GM21526 (cell line): Measurements from ENCODE around the gene OLA1.

ENCODE experiments used
- ATAC-seq: cut with Tn5 transposase; IDR thresholded peaks from one replicate; pipeline ENCODE4 v1.9.1; 2021; ENCODE audit warnings: moderate library complexity; ENCODE audit not compliant: unreplicated experiment, low FRiP score

OLA1 gene

GRCh38 chr2:174125090-174125489, 123.2 kb downstream of the OLA1 start:
- ATAC-seq, result no peak

DNA sequence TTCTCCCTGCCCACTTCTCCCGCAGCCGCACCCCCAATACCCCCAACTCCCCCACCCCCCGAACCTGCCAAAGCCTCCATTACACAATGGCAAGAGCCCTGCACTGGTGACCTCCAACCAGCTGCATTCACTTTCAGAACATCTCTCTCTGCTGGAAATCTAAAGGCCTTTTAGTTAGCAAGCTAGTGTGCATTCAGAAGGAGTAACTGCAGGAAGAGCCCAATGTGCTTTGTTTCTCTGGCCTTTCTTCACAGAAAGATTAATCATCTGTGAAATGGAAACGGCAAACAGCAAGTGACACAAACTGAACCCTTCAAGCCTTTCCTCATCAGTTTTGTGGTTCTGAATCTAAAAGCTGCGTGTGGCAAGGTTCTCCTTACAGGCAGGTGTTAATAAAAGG, 124.2 kb downstream of the OLA1 start:
- ATAC-seq, result no peak

DNA sequence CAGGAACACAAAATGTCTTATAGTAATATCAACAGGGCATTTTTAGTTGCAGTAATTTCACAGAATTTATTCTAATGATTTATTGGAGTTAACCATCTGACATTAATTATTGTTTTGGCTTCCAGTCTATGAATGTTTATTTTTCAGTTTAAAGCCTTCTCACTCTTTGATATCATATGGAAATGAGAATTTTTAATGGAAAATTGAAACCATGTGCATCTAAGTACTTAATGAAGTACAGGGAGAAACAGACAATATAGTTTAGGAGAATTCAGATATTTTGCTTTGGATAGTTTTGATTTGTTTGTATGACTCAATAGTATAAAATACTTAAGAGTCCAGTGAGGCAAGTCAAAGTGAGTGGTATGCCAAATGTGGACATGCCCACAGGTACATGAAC, 126.1 kb downstream of the OLA1 start:
- ATAC-seq, result no peak

- no peak for ATAC-seq
Observed at GRCh38 chr2:174121612-174122011, 126.7 kb downstream of the OLA1 start.

- ATAC-seq, result no peak
Observed at GRCh38 chr2:174121175-174121574, 127.2 kb downstream of the OLA1 start.

DNA sequence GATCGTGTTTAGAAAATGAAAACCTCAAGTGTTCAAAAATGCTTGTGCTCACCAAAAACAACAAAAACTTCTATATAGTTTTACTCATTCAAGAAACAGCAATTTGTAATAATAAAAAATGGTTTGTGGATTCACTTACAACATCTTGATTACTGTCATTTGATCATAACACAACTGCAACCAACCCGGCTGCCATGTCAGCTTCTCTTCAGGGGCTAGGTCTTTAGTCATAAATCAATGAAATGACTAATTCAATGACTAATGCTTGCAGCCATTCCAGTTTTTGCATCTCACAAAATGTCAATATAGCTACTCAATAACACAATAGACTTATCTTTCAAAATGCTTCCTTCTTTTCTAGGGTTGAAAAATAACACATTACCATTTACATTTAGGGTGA, 128.0 kb downstream of the OLA1 start:
- no peak for ATAC-seq

DNA sequence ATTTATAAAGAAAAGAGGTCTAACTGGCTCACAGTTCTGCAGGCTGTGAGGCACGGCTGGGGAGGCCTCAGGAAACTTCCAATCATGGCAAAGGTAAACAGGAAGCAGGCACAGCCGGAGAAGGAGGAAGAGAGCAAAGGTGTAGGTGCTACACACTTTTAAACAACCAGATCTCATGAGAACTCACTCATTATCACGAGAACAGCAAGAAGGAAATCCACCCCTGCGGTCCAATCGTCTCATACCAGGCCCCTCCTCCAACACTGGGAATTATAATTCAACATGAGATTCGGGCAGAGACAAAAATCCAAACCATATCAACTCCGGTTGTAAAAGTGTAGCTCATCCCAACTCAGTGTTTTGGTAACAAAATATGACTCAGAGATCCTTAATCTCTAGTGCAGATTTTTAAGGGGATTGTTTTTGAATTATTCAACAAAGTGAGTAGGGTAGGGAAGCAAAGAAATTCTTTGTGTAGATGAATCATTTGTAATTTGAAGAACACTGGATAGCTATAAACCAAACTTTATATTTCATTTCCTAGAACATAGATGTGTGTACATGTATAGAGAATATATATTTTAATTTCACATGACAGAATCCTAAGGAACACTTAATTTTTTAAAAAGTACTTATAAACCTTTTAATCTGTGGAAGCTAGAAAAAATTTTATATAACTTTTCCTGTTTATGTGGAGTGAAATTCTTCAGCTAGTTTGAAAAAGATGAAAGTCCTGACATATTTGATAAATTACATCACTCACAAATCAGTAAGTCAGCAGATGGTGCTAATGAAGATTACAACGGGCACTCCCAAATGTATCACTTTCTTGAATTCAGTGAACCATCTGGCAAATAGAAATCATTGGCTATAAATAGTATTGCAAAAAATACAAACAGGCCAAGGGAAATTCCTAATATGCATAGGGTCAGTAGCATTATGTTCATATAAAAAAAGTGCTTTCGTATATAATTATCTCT, 130.1 kb downstream of the OLA1 start:
- no peak for ATAC-seq

GRCh38 chr2:174112073-174112472, 136.3 kb downstream of the OLA1 start:
- ATAC-seq, result no peak

GRCh38 chr2:174108579-174108978, 139.8 kb downstream of the OLA1 start:
- no peak for ATAC-seq

- no peak for ATAC-seq
Observed at GRCh38 chr2:174106736-174107135, 141.6 kb downstream of the OLA1 start.

DNA sequence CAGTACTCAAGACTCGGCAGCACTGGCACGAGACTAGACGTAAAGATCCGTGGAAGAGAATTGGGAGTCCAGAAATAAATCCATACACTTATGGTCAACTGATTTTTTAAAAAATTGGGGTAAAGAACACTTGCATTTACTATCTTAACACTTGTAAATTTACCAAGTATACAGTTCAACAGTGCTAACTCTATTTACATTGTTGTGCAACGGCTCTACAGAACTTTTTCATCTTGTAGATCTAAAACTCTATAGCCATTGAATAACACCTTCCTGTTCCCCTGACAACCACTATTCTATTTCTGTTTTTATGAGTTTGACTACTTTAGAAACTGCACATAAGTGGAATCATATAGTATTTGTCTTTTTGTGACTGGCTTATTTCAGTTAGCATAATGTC, 153.8 kb downstream of the OLA1 start:
- ATAC-seq, result no peak

- no peak for ATAC-seq
Observed at GRCh38 chr2:174090476-174090875, 157.9 kb downstream of the OLA1 start.

DNA sequence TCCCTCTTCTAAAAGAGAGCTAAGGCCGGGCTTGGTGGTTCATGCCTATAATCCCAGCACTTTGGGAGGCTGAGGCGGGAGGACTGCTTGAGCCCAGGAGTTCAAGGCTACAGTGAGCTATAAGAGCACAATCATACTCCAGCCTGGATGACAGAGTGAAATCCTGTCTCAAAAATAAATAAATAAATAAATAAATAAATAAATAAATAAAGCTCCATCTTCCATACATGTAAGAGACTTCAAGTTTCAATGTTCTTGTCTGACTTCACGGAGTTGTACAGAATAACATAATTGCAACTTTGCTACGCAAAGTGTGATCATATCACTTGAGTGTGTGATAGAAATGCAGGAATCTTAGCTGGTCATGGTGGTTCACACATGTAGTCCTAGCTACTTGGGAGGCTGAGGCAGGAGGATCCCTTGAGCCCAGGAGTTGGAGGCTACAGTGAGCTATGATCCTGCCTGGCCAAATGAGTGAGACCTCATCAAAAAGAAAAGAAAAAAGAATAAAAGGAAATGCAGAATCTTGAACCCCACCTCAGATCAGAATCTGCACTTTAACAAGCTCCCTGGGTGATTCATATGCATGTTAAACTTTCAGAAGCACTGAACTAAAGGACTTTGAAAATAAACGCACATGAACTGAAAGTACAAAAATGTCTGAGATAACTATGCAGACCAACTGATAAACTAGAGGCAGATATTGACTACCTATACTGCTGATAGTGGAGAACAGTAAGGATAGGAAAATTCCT, 159.4 kb downstream of the OLA1 start:
- ATAC-seq, result no peak

- no peak for ATAC-seq
Observed at GRCh38 chr2:174086708-174087107, 161.6 kb downstream of the OLA1 start.

GRCh38 chr2:174085781-174086180, 162.6 kb downstream of the OLA1 start:
- ATAC-seq, result no peak

DNA sequence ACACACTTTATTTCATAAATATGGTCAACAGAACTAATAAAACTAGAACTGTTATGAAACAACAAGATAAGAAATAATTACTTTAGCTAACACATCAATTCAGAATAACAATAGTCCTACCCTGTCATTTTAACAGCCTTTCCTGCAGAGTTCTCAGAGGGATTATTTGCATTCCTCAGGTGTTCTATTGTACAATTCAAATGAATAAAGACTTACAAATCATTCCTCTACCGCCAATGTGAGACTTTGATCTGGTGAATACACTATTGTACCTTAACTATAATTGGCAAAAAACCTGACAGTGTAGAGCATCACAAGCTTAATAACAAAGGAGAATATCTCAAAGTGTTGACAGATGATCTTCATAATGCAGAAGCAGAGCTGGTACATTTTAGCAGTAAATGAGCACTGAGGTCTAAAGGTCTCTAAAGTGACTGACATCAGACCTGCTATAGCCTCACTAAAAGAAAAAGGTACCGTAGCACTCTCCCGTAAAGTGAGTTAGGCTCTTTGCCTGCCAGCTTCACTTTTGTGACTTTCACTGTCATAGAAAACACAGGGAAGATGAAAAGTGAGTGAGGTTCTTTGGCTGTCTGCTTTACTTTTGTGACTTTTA, 164.4 kb downstream of the OLA1 start:
- no peak for ATAC-seq

DNA sequence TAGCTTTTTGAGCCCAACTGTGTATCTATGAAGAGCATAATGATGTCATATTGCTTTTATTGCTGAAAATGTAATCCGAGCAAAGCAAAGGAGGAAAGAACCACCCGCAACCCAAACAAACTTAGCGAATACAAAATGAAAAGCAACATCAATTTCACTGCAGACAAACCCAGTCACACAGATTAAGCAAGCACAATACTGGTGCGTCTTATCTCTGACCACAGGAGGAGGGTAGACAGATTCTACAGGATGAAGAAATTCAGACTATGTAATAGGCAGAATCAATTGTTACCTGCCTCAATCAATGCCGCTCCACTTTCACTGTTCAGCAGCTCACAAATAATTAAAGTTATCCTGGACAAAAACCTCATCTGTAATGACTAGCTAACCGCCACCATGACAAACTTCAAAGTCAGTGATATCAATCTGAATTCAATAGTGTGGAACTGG, 167.6 kb downstream of the OLA1 start:
- no peak for ATAC-seq

DNA sequence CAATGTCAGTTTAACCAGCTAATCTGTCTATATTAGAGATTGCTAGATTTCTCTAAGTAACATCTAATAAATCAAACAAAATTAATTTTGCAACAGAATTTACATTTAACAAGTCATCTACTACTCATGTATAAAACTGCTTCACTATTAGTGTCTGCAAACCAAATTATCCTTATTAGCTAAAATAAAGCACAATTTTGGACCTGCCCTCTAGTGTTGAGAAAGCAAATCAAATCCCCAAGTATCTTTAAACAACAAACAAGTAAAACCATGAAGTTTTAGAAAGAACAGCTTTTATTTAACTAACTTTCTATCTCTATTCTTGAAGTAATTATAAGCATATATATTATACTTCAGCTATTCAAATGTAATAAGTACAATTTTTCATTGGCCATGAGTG, 170.1 kb downstream of the OLA1 start:
- no peak for ATAC-seq

DNA sequence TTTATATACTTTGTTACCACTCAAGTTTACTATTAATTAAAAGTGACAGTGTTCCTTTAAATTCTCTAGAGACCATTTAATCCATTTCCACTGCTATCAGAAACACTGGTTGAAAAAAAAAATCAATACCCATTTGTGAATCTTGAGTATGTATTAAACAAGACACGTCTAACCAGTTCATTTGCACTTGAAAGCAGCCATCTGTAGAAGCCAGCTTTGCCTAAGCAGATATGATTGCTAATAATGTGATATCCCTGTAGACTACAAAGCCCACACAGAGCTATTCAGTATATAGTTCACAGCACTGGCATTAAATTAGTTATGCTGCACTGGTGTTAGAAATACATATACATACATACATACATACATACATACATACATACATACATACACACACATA, 171.4 kb downstream of the OLA1 start:
- no peak for ATAC-seq

DNA sequence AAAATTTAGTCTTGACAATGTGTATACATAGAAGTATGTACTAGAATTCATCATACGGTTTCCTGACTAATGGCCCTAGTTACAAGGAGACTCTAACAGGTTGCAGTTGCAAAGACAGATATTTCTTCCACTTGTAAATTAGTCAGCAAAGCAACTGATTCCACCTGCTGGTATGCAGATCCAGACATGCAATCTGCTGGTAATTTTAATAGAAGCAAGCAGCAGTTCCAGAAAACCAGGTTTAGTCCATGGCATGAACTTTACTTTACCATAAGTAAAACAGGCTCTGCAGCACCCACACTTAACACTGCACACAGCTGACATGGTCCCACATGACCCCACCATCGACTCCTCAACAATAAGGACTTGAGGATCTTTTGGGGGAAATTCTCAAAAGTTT, 172.3 kb downstream of the OLA1 start:
- ATAC-seq, result no peak

- ATAC-seq, result no peak
Observed at GRCh38 chr2:174074831-174075230, 173.5 kb downstream of the OLA1 start.
